ENCODE measurements around the gene CYP27B1. TPM values are rescaled to one million over a fixed set of nuclear protein-coding genes. Genes with fewer than 3 reads are reported as not detected.

CYP27B1 gene
- total RNA-seq, 1 donor = 0.45 TPM

- TF ChIP-seq CTCF (IDR thresholded peaks at IDR 0.05; ENCODE audit: insufficient read depth, low read length) = no peak
- H3K4me3 ChIP-seq (ENCODE audit: low read depth, low read length) = peak overlapping the region; percentile 19
- no peak for DNase-seq (ENCODE audit: low read depth)
Observed at GRCh38 chr12:57783861-57784260, 17.0 kb upstream of the CYP27B1 start.

GRCh38 chr12:57783466-57783801 lies 16.6 kb upstream of the CYP27B1 start:
- DNase-seq (ENCODE audit: low read depth) = no peak
- peak overlapping the region; percentile 100 for H3K4me3 ChIP-seq (ENCODE audit: low read depth, low read length)
- no peak for TF ChIP-seq CTCF (IDR thresholded peaks at IDR 0.05; ENCODE audit: insufficient read depth, low read length)

- TF ChIP-seq CTCF (IDR thresholded peaks at IDR 0.05; ENCODE audit: insufficient read depth, low read length) = peak; percentile 83
Observed at GRCh38 chr12:57782608-57783465, 16.0 kb upstream of the CYP27B1 start, which contains the start of gene TSFM. TSFM (plus strand) TSS chr12:57782787; CDS start chr12:57782802, 15 bp downstream.

GRCh38 chr12:57782243-57782607 lies 15.3 kb upstream of the CYP27B1 start:
- no peak for TF ChIP-seq CTCF (IDR thresholded peaks at IDR 0.05; ENCODE audit: insufficient read depth, low read length)
- no peak overlapping the region for H3K4me3 ChIP-seq (ENCODE audit: low read depth, low read length)
- DNase-seq (ENCODE audit: low read depth) = no peak

More at GRCh38 chr12:57782608-57783465, 16.0 kb upstream of the CYP27B1 start, which contains the start of gene TSFM:
- H3K4me3 ChIP-seq (ENCODE audit: low read depth, low read length) = peak within 1 kb of the TSS; percentile 100
- peak; percentile 95 for DNase-seq (ENCODE audit: low read depth)

- TF ChIP-seq CTCF (IDR thresholded peaks at IDR 0.05; ENCODE audit: insufficient read depth, low read length) = no peak
- H3K4me3 ChIP-seq (ENCODE audit: low read depth, low read length) = no peak overlapping the region
- no peak for DNase-seq (ENCODE audit: low read depth)
Observed at GRCh38 chr12:57781801-57782200, 14.9 kb upstream of the CYP27B1 start.

GRCh38 chr12:57781244-57781643 lies 14.4 kb upstream of the CYP27B1 start:
- H3K4me3 ChIP-seq (ENCODE audit: low read depth, low read length) = no peak overlapping the region
- TF ChIP-seq CTCF (IDR thresholded peaks at IDR 0.05; ENCODE audit: insufficient read depth, low read length) = no peak
- DNase-seq (ENCODE audit: low read depth) = no peak

All from fibroblast of the aortic adventitia (primary cell).